Activated CD8-positive, alpha-beta memory T cell treated with anti-CD3 and anti-CD28 coated beads for 36 hours (primary cell): Measurements from ENCODE around the gene PLCB1. TPM values are rescaled to one million over a fixed set of nuclear protein-coding genes. Genes with fewer than 3 reads are reported as not detected.
"Not testable (repeated sequence)": the region's sequence is repeated elsewhere in the genome, so short reads cannot be mapped to it uniquely, and the experiment has no call there.

ENCODE experiments used
- CTCF ChIA-PET: fragments of 350-600 bp; sonication (Branson Sonifier 250); formaldehyde crosslinking; loops from one replicate; lab custom pipeline; 2021; ENCODE audit warnings: antibody characterized with exemption; lab: Charles Lee
- POLR2A ChIA-PET: fragments of 350-600 bp; sonication (Branson Sonifier 250); formaldehyde crosslinking; loops from one replicate; lab custom pipeline; 2021; ENCODE audit warnings: antibody characterized with exemption; lab: Charles Lee
- total RNA-seq, 2 experiments: library from RNA; stranded (reverse); gene quantifications; one replicate each; pipeline ENCODE4 v1.2.3, GENCODE V29; 2021

PLCB1 gene
- total RNA-seq, 2 experiments from 2014 or later = 9.8 to 12.8 TPM

GRCh38 chr20:8829256-8829655, 697.2 kb downstream of the PLCB1 start:
- POLR2A ChIA-PET = no interaction called here
- CTCF ChIA-PET = no interaction called here

DNA sequence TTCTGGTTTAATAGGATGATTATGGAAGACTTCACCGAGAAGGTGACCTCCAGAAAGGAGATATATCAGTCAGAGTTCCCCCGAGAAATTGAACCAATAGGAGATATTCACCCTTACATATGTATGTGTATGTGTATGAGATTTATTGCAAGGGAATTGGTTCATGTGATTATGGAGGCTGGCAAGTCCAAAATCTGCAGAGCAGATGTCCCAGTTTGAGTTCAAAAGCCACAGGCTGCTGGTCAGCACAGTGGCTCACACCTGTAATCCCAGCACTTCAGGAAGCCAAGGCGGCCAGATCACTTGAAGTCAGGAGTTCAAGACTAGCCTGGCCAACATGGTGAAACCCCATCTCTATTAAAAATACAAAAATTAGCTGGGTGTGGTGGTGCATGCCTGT, 702.2 kb downstream of the PLCB1 start:
- POLR2A ChIA-PET, CTCF ChIA-PET: not testable (repeated sequence)

DNA sequence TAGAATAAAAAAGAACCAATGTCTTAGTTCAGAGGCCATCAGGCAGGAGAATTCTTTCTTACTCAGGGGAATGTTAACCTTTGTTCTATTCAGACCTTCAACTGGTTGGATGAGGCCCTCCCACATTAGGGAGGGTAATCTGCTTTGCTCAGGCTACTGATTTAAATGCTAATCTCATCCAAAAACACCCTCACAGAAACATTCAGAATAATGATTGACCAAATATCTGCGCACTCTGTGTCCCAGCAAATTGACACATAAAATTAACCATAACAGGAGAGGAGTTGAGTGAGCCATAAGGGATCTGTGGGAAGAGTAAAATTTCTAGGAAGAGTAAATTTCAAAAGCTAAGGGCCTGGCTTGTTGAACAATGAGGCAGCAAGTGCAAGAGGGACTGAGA, 702.8 kb downstream of the PLCB1 start:
- POLR2A ChIA-PET = no interaction called here
- CTCF ChIA-PET = interaction anchor here (1.2 kb wide), 1 partner anchor 19 kb away, joined by 3 read pairs; no protein-coding TSS in a partner anchor

GRCh38 chr20:8837396-8837795, 705.3 kb downstream of the PLCB1 start:
- CTCF ChIA-PET = no interaction called here
- POLR2A ChIA-PET = no interaction called here

DNA sequence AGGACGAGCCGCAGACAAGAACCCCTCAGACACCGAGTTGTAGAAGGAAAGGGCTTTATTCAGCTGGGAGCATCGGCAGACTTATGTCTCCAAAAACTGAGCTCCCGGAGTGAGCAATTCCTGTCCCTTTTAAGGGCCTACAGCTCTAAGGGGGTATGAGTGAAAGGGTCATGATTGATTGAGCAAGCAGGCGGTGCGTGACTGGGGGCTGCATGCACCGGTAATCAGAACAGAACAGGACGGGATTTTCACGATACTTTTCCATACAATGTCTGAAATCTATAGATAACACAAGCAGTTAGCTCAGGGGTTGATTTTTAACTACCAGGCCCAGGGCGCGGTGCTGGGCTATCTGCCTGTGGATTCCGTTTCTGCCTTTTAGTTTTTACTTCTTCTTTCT, 710.5 kb downstream of the PLCB1 start:
- ChIA-PET CTCF (no interaction called here), POLR2A (no interaction called here)

- ChIA-PET CTCF (no interaction called here), POLR2A (no interaction called here)
These were observed 712.1 kb downstream of the PLCB1 start for GRCh38 chr20:8844179-8844578.

GRCh38 chr20:8849990-8850389, 717.9 kb downstream of the PLCB1 start:
- CTCF ChIA-PET = no interaction called here
- POLR2A ChIA-PET = no interaction called here

GRCh38 chr20:8851446-8851845, 719.4 kb downstream of the PLCB1 start:
- CTCF ChIA-PET = no interaction called here
- POLR2A ChIA-PET = no interaction called here

DNA sequence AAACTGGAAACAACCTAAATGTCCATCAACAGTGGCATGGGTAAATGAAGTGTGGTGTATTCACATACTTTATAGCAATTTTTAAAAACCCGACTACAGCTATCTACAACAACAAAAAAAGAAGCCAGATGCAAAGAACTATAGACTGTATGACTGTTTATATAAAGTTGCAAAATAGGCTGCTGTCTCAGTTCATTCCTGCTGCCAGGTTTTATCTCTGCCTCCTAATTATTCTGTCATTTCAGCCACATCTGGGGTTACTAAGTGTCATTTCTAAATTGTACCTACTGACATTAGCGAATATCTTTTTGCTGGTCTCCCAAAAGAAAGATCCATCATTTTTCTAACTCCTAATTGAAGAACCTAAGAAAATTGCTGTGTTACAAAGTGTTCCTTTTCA, 719.9 kb downstream of the PLCB1 start:
- CTCF ChIA-PET, POLR2A ChIA-PET: not testable (repeated sequence)

DNA sequence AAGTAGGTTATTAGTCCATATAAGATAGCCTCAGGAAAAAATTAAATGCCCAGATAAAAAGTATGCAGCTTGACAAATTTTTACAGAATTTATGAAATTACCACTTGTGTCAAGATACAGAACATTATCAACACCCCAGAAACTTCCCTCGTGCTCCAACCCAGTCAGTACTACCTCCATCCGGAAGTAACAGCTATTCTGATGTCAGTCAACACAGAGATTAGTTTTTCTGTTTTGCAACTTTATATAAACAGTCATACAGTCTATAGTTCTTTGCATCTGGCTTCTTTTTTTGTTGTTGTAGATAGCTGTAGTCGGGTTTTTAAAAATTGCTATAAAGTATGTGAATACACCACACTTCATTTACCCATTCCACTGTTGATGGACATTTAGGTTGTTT, 721.1 kb downstream of the PLCB1 start:
- POLR2A ChIA-PET = not testable (repeated sequence)

DNA sequence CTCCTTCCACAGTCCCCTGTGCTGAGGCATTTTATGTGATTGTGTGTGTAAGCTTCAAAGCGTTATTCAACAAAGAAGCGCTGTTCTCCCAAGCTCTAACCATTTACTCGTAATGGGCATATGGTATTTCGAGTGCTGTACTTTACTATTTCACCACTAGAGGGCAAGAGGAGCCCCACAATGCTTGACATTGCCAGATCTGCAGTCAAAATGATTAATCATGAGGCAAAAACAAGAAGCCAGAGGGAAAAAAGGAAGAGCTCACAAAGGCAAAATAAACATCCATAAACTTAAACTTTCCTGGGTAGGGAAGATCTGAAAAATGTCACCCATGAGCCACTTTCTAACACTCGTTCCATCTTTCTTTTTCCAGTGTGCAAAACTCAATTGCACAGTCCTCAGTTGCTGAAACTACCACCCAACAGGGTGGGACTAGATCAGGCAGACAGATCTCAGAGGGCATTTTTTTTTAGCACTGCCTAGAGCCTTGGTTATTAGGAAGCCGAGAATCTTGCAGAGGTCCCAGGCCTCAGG, 721.8 kb downstream of the PLCB1 start:
- POLR2A ChIA-PET = no interaction called here
- CTCF ChIA-PET = interaction anchor here (1.0 to 1.7 kb wide), 4 partner anchors 13 to 63 kb away, joined by 3 to 4 read pairs (median 3); no protein-coding TSS in a partner anchor

More for the DNA sequence above, 721.1 kb downstream of the PLCB1 start:
- CTCF ChIA-PET = interaction anchor here (1.1 to 1.7 kb wide), 3 partner anchors 14 to 63 kb away, joined by 3 to 4 read pairs (median 3); no protein-coding TSS in a partner anchor

- CTCF ChIA-PET = interaction anchor here (1.0 to 1.7 kb wide), 2 partner anchors 13 to 28 kb away, joined by 3 to 4 read pairs; no protein-coding TSS in a partner anchor
- POLR2A ChIA-PET = no interaction called here
These were observed 722.5 kb downstream of the PLCB1 start for GRCh38 chr20:8854571-8854970.

GRCh38 chr20:8855315-8855714, 723.2 kb downstream of the PLCB1 start:
- CTCF ChIA-PET = no interaction called here
- POLR2A ChIA-PET = no interaction called here

DNA sequence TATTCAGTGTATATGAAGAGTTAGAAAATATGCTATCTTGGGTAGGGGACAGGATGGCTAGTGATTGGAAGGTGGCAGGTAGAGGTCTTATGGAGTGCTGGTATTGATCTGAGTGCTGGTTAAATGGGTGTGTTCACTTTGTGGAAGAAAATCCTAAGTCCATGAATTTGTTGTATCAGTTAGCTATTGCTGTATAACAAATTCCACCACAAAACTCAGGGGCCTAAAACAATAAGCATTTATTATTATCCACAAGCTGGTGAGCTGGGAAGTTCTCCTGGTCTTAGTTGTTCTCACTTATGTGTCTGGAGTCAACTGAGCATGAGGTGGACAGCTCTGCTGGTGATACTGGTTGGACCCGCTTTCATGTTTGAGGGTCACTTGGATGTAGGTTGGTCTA, 724.6 kb downstream of the PLCB1 start:
- POLR2A ChIA-PET = no interaction called here
- CTCF ChIA-PET = no interaction called here

DNA sequence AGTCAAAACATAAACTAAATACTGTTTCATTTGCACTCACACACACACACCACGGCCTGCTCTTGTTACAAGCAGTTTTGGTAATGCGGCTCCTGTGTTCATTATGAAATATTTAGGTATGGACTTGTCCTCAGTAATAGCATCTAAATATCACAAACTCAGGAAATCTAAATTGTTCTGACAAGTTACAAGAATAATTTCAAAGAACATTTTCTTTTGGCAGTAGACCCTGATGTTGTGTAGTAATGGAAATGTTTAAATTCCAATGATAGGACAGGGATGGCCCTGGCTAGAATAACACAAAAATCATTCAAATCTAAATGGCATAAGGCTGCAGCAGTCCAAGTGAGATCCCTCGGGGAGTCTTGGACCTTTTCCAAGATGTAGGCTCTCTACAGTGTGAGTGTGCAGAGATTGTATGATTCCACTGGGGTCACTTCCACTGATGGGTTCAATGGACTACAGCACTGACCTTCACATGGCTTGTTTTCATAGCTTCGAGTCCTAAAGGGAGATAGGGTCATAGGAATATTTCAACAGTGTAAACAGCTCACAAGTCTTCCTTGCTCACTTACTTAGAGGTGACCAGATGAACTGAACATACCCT, 726.2 kb downstream of the PLCB1 start:
- POLR2A ChIA-PET = no interaction called here

GRCh38 chr20:8860011-8860495, 728.0 kb downstream of the PLCB1 start:
- CTCF ChIA-PET = interaction anchor here (1.2 kb wide), 1 partner anchor 12 kb away, joined by 3 read pairs; no protein-coding TSS in a partner anchor
- POLR2A ChIA-PET = no interaction called here

More for the DNA sequence above, 726.2 kb downstream of the PLCB1 start:
- CTCF ChIA-PET = no interaction called here

- ChIA-PET POLR2A (no interaction called here), CTCF (no interaction called here)
These were observed 730.0 kb downstream of the PLCB1 start for GRCh38 chr20:8862092-8862491.

GRCh38 chr20:8865636-8866035, 733.6 kb downstream of the PLCB1 start:
- CTCF ChIA-PET = no interaction called here

GRCh38 chr20:8867038-8867740, 735.1 kb downstream of the PLCB1 start:
- ChIA-PET POLR2A (no interaction called here), CTCF (interaction anchor here (1.5 kb wide), 1 partner anchor 13 kb away, joined by 4 read pairs; no protein-coding TSS in a partner anchor)

More at GRCh38 chr20:8865636-8866035, 733.6 kb downstream of the PLCB1 start:
- POLR2A ChIA-PET = no interaction called here

DNA sequence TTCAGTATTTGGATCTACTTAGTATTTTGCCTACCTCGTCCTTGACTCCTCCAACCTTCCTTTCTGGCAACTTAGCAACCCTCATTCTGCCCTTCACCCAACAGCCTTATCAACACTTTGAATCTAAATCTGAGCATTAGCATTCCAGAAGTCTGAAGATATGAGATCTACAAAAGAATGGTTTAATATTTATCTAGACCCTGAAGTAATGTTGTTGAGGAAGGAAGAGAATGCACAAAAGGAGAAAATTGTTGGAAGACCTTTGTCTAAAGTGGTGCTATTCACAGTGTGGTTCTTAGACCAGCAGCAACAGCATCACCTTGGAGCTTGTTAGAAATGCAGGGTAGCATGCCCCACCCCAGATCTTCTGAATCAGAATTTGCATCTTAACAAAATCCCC, 738.6 kb downstream of the PLCB1 start:
- POLR2A ChIA-PET = no interaction called here
- CTCF ChIA-PET = no interaction called here
